Measurements from ENCODE around the gene SLC24A3.

Gene SLC24A3

GRCh38 chr20:19483309-19483708, 270.9 kb downstream of the SLC24A3 start:
- no peak for TF ChIP-seq BACH2 (CRISPR knock-in tag; IDR thresholded peaks at IDR 0.05; ENCODE audit: borderline replicate concordance)
- no peak for TF ChIP-seq PATZ1 (CRISPR knock-in tag; IDR thresholded peaks at IDR 0.05; ENCODE audit: borderline replicate concordance)
- no peak for TF ChIP-seq ZNF565 (CRISPR knock-in tag; conservative IDR thresholded peaks at IDR 0.05; ENCODE audit: low read depth)
- TF ChIP-seq SNAI2 (CRISPR knock-in tag; IDR thresholded peaks at IDR 0.05) = no peak
- no peak for TF ChIP-seq ISL1 (CRISPR knock-in tag; IDR thresholded peaks at IDR 0.05)
- no peak for TF ChIP-seq ZNF70 (CRISPR knock-in tag; IDR thresholded peaks at IDR 0.05)
- TF ChIP-seq GLIS3 (CRISPR knock-in tag; IDR thresholded peaks at IDR 0.05) = no peak
- no peak for TF ChIP-seq CSDC2 (CRISPR knock-in tag; IDR thresholded peaks at IDR 0.05)
- TF ChIP-seq RARB (CRISPR knock-in tag; IDR thresholded peaks at IDR 0.05) = no peak
- TF ChIP-seq TSHZ2 (CRISPR knock-in tag; IDR thresholded peaks at IDR 0.05) = no peak
- no peak for TF ChIP-seq ESRRG (CRISPR knock-in tag; IDR thresholded peaks at IDR 0.05)
- no peak for TF ChIP-seq ZFP3 (CRISPR knock-in tag; IDR thresholded peaks at IDR 0.05)
- TF ChIP-seq, protein P1, sequence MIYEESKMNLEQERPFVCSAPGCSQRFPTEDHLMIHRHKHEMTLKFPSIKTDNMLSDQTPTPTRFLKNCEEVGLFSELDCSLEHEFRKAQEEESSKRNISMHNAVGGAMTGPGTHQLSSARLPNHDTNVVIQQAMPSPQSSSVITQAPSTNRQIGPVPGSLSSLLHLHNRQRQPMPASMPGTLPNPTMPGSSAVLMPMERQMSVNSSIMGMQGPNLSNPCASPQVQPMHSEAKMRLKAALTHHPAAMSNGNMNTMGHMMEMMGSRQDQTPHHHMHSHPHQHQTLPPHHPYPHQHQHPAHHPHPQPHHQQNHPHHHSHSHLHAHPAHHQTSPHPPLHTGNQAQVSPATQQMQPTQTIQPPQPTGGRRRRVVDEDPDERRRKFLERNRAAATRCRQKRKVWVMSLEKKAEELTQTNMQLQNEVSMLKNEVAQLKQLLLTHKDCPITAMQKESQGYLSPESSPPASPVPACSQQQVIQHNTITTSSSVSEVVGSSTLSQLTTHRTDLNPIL (CRISPR knock-in tag; IDR thresholded peaks at IDR 0.05; ENCODE audit: low read depth) = no peak
- TF ChIP-seq, protein P2, sequence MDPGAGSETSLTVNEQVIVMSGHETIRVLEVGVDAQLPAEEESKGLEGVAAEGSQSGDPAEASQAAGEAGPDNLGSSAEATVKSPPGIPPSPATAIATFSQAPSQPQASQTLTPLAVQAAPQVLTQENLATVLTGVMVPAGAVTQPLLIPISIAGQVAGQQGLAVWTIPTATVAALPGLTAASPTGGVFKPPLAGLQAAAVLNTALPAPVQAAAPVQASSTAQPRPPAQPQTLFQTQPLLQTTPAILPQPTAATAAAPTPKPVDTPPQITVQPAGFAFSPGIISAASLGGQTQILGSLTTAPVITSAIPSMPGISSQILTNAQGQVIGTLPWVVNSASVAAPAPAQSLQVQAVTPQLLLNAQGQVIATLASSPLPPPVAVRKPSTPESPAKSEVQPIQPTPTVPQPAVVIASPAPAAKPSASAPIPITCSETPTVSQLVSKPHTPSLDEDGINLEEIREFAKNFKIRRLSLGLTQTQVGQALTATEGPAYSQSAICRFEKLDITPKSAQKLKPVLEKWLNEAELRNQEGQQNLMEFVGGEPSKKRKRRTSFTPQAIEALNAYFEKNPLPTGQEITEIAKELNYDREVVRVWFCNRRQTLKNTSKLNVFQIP (CRISPR knock-in tag; IDR thresholded peaks at IDR 0.05; ENCODE audit: borderline replicate concordance, low read depth) = no peak
- no peak for TF ChIP-seq ZNF8 (CRISPR knock-in tag; IDR thresholded peaks at IDR 0.05)
- TF ChIP-seq ARNTL (CRISPR knock-in tag; IDR thresholded peaks at IDR 0.05; ENCODE audit: borderline replicate concordance, low read depth) = no peak
- ATAC-seq = no peak

DNA sequence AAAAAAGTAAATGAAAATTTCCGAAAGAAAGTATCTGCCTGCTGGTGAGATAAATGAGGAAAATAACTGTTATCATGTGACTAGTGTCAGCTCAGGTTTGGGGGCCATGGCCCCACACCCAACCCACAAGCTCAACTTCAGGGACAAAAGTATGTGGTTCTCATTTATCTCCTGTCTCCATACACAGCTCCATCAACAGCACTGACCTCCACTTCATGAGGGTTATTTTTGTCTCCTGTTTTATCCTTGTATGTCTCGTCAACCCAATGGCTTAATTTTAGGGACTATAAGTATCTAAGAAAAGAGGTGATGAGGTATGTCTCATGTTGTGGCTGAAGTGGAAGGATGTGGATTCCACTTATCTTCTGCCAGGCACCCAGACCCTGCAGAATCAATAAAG, 274.0 kb downstream of the SLC24A3 start:
- no peak for TF ChIP-seq ZFP3 (CRISPR knock-in tag; IDR thresholded peaks at IDR 0.05)
- TF ChIP-seq RARB (CRISPR knock-in tag; IDR thresholded peaks at IDR 0.05) = no peak
- TF ChIP-seq ISL1 (CRISPR knock-in tag; IDR thresholded peaks at IDR 0.05) = no peak
- TF ChIP-seq, protein P3, sequence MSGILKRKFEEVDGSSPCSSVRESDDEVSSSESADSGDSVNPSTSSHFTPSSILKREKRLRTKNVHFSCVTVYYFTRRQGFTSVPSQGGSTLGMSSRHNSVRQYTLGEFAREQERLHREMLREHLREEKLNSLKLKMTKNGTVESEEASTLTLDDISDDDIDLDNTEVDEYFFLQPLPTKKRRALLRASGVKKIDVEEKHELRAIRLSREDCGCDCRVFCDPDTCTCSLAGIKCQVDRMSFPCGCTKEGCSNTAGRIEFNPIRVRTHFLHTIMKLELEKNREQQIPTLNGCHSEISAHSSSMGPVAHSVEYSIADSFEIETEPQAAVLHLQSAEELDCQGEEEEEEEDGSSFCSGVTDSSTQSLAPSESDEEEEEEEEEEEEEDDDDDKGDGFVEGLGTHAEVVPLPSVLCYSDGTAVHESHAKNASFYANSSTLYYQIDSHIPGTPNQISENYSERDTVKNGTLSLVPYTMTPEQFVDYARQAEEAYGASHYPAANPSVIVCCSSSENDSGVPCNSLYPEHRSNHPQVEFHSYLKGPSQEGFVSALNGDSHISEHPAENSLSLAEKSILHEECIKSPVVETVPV (CRISPR knock-in tag; IDR thresholded peaks at IDR 0.05) = no peak
- TF ChIP-seq ZFP30 (CRISPR knock-in tag; IDR thresholded peaks at IDR 0.05) = no peak
- TF ChIP-seq, protein P1 (CRISPR knock-in tag; IDR thresholded peaks at IDR 0.05; ENCODE audit: low read depth) = no peak
- TF ChIP-seq ZNF70 (CRISPR knock-in tag; IDR thresholded peaks at IDR 0.05) = no peak
- no peak for TF ChIP-seq ESRRG (CRISPR knock-in tag; IDR thresholded peaks at IDR 0.05)
- no peak for TF ChIP-seq CSDC2 (CRISPR knock-in tag; IDR thresholded peaks at IDR 0.05)
- no peak for TF ChIP-seq ZNF8 (CRISPR knock-in tag; IDR thresholded peaks at IDR 0.05)
- TF ChIP-seq ZNF565 (CRISPR knock-in tag; conservative IDR thresholded peaks at IDR 0.05; ENCODE audit: low read depth) = no peak
- no peak for TF ChIP-seq OSR1 (CRISPR knock-in tag; IDR thresholded peaks at IDR 0.05)
- TF ChIP-seq, protein P2 (CRISPR knock-in tag; IDR thresholded peaks at IDR 0.05; ENCODE audit: borderline replicate concordance, low read depth) = no peak
- TF ChIP-seq PPARA (CRISPR knock-in tag; IDR thresholded peaks at IDR 0.05; ENCODE audit: borderline replicate concordance) = no peak
- no peak for TF ChIP-seq SNAI2 (CRISPR knock-in tag; IDR thresholded peaks at IDR 0.05)

More for the DNA sequence above, 274.0 kb downstream of the SLC24A3 start:
- ATAC-seq = no peak
